PC-3 (cell line): ENCODE measurements around the gene RNH1.

Source experiments
- CTCF ChIP-seq: fragments of 300-600 bp; sonication (generic); conservative IDR thresholded peaks from 2 replicates; pipeline ENCODE4 v1.5.1; 2017; ENCODE audit warnings: antibody characterized with exemption, low read depth, mild to moderate bottlenecking, low read length
- EZH2 ChIP-seq: fragments of 300-600 bp; sonication (generic); IDR thresholded peaks from one replicate; pipeline ENCODE4 v1.6.1; 2017; ENCODE audit warnings: antibody characterized with exemption, mild to moderate bottlenecking, low read length; ENCODE audit not compliant: unreplicated experiment
- EZH2phosphoT487 ChIP-seq: fragments of 300-600 bp; sonication (generic); IDR thresholded peaks from 2 replicates; pipeline ENCODE4 v1.6.1; 2018; ENCODE audit warnings: mild to moderate bottlenecking, antibody characterized with exemption, low read length, borderline replicate concordance

- TF ChIP-seq CTCF (no peak), EZH2 (no peak), EZH2phosphoT487 (no peak)
These were observed 19.4 kb downstream of the RNH1 start for GRCh38 chr11:487571-488021.
